B cell (primary cell): Measurements from ENCODE around the gene ANKRD49.

Source experiments
- CTCF ChIP-seq: fragments of 200-600 bp; IDR thresholded peaks from one replicate; pipeline ENCODE4 v1.8.0; 2022; ENCODE audit warnings: antibody characterized with exemption, mild to moderate bottlenecking
- EZH2 ChIP-seq: IDR thresholded peaks from 2 replicates; pipeline ENCODE4 v1.6.1; 2012; ENCODE audit warnings: borderline replicate concordance, low read depth, mild to moderate bottlenecking, moderate library complexity, low read length; ENCODE audit not compliant: insufficient read depth, poor library complexity, severe bottlenecking

GRCh38 chr11:94445641-94446040, 48.1 kb upstream of the ANKRD49 start:
- TF ChIP-seq CTCF (no peak), EZH2 (no peak)
